ENCODE measurements around the gene CLEC2L.

DNA sequence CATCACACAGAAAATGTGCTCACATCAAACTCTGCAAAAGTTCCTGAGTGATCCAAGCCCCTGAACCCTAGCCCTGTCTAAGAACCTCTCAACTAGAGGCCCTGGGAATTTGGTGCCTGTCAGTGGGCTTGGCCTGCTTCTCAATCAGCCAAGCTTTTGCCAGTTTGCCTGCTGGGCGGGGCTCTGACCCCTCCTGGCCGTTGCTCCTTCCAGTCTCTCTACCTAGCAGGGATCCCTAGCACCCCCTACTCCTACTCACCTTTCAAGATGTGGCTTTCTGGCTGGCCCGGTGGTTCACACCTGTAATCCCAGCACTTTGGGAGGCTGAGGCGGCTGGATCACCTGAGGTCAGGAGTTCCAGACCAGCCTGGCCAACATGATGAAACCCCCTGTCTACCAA is 42.1 kb upstream of the CLEC2L start:
- no peak for TF ChIP-seq CTCF (IDR thresholded peaks at IDR 0.05)
- TF ChIP-seq POLR2A (IDR thresholded peaks at IDR 0.05) = no peak

Data from transverse colon (tissue), 3 donors.